HG02678 (cell line): Measurements from ENCODE around the gene CDK6.
A peak's percentile ranks its signal among the peaks of the same experiment; 100 is the strongest.
"Not testable (repeated sequence)": the region's sequence is repeated elsewhere in the genome, so short reads cannot be mapped to it uniquely, and the experiment has no call there.

Source experiments
- ATAC-seq: cut with Tn5 transposase; IDR thresholded peaks from one replicate; pipeline ENCODE4 v1.9.1; 2021; ENCODE audit warnings: mild to moderate bottlenecking, moderate library complexity; ENCODE audit not compliant: unreplicated experiment

The CDK6 gene

DNA sequence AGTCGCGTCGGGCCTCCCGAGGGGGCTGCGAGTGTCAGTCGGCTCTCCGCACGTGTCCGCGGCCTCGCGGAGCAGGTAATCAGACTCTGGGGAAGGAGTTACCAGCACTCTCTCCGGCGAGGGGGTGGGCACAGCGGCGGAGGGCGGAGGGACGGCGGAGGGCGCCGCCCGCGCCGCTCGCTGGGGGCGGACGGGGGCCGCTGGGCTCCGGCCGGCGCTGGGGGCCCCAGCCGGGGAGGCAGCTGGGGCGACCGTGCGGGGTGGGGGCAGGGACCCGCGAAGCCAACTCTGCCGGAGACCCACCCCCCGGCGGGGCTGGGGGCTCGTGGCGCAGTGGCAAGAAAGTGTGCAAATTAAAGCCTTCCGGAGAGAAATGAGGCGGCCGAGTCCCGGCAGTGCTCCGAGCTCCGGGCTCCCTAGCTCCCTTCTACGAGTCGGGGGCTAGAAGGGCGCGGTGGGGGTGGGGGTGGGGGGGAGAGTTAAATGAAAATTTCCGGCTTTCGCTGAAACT lies at the start of gene CDK6:
TSS of gene CDK6 (minus strand) at position 85 of the 511 bp plus-strand sequence. CDS start 3,250 bp downstream, outside the sequence.
- peak; percentile 38 for ATAC-seq

DNA sequence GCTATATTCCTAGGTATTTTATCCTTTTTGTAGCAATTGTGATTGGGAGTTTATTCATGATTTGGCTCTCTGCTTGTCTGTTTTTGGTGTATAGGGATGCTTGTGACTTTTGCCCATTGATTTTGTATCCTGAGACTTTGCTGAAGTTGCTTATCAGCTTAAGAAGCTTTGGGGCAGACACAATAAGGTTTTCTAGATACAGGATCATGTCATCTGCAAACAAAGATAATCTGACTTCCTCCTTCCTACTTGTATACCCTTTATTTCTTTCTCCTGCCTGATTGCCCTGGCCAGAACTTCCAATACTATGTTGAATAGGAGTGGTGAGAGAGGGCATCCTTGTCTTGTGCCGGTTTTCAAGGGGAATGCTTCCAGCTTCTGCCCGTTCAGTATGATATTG lies 49.7 kb upstream of the CDK6 start:
- ATAC-seq: not testable (repeated sequence)

GRCh38 chr7:92884218-92884617 lies 47.8 kb upstream of the CDK6 start:
- no peak for ATAC-seq

GRCh38 chr7:92882760-92883159 lies 46.4 kb upstream of the CDK6 start:
- ATAC-seq: no peak

- no peak for ATAC-seq
Measured at GRCh38 chr7:92881091-92881485, 44.7 kb upstream of the CDK6 start.

DNA sequence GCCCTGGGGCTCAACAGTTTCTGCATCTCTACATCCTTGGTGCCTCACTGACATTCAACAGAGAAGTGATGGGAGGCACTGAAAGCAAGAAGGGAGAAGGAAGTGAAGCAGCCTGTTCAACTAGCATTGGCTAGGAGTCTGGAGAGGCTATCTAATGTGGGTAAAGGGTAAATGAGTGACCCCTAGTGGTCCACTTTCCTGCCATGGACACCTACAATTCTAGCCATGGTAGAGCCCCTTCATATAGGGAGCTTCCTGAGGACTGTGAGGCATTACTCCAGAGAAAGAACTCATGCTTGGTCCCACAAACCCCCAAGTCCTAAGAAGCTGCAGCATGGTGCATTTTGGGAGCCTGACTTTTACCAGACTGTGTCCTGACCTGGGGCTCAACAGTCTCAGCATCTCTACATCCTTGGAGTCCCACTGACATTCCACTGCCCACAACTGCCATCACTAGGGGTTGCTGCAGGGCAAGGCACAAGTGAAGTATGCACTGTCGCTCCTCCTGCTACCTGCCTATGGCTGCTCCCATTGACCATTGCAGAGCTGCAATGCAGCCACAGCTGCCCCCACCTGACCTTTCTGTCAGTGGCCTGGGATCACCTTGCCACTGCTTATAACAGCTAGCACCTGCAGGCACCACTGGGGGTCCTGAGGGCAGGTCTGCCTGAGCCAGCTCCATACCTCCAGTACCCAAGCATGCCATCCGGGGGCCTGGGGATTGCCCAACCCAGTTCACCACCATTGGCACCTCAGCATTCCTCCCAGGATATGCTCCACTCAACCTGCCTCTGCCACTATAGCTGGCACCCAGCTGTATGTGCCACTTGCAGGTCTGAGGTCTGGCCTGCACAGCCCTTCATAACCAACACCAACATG lies 44.1 kb upstream of the CDK6 start:
- no peak for ATAC-seq

- ATAC-seq: no peak
Measured at GRCh38 chr7:92877367-92877766, 41.0 kb upstream of the CDK6 start.

GRCh38 chr7:92876836-92877235 lies 40.5 kb upstream of the CDK6 start:
- ATAC-seq: no peak

DNA sequence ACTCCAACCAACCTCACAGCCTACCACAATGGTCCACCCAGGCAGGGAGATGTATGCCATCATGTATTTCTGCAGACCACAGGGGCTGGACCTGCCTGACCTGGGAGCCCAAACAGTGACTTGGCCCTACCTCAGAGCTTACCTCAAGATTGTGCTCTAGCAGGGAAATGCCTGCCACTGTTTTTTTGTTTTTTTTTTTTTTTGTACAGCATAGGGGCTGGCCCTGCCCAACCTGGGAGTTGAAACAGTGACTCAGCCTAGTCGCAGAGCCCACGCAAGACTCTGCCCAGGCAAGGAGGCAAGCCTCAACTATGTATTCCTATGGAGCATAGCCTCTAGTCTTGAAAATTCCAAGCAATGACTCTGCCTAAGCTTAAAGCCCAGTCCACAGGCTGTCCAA lies 39.3 kb upstream of the CDK6 start:
- no peak for ATAC-seq

DNA sequence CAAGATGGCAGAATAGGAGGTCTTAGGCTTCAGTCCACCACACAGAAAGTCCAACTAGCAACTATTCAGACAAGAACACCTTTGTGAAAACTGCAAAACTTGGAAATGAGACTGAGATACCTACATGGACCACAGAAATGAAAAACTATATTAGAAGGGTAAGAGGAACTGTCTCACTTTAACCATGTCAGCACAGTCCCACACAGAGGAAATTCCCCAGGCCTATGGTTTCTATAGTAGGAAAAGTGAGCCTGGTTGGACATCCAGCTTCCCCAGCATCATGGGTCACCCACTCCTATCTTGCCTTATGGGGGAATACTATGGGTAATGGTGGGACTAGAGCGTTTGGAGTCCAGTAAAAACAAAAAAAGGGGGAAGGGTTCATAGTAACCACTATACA lies 38.8 kb upstream of the CDK6 start:
- ATAC-seq: no peak

DNA sequence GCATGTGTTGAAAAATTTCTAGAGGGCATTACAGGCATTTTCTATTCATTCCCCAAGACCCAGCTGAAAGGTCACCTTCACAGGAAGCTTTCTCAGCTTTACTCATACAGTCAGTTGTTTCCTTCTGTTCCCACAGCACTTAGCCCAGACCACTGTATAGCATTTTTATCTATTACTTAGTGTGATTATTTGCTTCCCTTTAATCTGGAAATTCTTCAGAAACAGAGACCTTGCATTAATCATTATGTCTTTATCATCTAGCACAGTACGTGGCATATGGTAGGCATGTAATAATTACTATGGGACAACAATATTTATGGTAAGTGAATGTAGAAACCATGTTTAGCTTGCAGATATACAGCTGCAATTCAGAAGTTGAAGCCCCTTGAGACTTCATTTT lies 38.2 kb upstream of the CDK6 start:
- no peak for ATAC-seq

DNA sequence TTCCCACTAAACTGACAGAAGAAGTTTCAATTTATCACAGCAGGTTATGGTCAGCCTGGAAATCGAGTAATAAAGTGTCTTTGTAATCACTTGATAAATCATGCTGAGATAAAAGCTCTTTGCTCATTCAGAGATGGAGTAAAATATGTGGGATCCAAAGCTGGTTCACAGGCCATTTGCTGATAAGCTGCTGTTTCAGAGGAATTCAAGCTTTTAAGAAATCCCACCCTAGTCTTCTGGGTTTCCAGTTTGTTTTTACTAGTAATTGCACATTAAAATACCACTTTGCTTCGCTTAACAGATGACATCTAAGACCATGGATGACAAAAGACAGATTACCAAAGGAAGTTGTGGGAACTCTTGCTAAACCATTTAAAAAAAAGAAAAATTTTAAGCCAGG lies 37.4 kb upstream of the CDK6 start:
- no peak for ATAC-seq

- no peak for ATAC-seq
Measured at GRCh38 chr7:92872701-92873100, 36.3 kb upstream of the CDK6 start.

GRCh38 chr7:92868683-92869293 lies 32.4 kb upstream of the CDK6 start:
- no peak for ATAC-seq

- not testable (repeated sequence) for ATAC-seq
Measured at GRCh38 chr7:92864169-92864568, 27.8 kb upstream of the CDK6 start.

DNA sequence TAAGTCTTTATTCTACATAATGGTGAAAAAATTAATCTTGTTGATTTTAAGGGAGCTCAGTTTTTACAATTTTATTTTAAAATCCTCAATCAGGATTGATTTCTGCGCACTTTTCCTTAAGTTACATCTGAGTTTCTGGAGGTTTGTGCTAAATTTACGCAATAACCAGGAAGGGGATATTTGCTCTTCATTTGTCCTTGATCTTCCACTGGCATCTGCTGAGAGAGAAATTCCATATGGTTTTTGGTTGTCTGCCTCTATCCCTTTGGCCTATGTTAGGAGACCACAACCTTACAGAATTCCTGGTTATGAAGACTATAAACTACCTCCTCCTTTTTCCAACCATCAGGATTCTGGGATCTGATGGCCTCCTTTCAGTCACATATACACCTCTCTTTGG lies 20.1 kb upstream of the CDK6 start:
- ATAC-seq: no peak

DNA sequence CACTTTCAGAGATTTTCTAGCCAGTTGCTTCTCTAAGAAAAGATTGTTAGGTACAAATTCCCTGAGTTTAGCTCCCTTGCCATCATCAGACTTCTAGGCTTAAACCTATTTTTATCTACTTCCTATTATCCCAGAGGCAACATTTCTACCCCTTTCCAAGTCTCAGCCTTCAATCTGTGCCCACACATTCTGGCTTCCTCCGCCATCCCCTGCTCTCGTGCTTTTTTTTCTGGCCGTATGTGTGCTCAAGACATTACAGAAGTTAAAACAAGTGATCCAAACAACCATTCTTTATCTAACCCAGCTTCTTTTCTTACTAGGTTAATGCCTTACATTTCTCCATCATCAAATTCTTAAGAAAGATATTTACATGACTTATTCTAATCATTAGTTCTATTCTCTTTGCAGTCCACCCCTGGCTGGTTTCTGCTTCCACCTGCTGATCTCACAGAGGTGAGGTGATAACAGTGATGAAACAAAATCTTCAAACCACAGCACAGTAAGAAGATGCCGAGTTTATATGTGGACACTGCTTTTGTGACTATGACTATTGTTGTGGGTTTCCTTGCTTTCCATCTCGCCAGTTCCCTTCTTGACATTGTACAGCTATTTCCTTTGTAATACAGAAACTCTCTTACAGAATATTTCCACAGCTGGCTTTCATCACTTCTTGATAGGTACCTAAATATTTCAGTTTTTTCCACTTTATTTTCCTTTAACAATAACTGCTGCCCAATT lies 18.3 kb upstream of the CDK6 start:
- peak; percentile 43 for ATAC-seq

GRCh38 chr7:92851732-92852131 lies 15.4 kb upstream of the CDK6 start:
- no peak for ATAC-seq

DNA sequence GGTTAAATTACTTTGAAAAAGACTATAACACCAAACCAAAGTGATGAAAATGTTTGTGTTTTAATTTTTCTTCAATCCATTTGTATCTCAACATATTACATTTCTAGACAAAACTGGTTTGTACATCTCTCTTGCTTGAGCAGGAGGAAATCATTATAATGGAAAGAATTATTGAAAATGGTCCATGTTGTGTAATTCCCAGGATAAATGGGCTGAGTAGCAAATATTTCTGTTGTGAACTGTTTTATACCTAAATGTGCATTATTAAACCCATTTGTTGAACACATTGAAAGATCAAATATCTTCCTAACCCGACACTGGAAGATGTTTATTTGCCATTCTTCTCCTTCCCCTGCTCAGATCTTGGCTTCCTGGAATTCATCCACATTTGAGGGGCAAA lies 14.1 kb upstream of the CDK6 start:
- ATAC-seq: no peak

- no peak for ATAC-seq
Measured at GRCh38 chr7:92849322-92849721, 12.9 kb upstream of the CDK6 start.

GRCh38 chr7:92848851-92849250 lies 12.5 kb upstream of the CDK6 start:
- no peak for ATAC-seq

DNA sequence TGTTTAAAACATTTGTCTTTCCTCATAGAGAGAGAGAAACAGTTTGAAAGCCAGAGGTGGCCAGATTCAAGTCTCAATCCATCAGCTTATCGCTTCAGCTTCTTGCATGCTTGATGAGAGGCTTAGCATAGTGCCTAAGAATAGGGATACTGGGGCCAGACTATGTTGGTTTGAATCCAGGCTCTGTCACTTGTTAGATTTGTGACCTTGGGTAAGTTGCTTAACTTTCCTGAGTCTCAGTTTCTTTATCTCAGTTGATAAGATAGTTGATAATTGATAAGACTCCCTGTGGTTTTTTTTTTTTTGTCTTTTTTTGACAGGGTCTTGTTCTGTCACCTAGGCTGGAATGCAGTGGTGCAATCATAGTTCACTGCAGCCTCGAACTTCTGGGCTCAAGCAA lies 12.1 kb upstream of the CDK6 start:
- no peak for ATAC-seq
